Measurements from ENCODE around the gene APEH. TPM values are rescaled to one million over a fixed set of nuclear protein-coding genes. Genes with fewer than 3 reads are reported as not detected.

The APEH gene
- total and polyA plus RNA-seq, 2 experiments from 2014 or later: 170 to 264 TPM

DNA sequence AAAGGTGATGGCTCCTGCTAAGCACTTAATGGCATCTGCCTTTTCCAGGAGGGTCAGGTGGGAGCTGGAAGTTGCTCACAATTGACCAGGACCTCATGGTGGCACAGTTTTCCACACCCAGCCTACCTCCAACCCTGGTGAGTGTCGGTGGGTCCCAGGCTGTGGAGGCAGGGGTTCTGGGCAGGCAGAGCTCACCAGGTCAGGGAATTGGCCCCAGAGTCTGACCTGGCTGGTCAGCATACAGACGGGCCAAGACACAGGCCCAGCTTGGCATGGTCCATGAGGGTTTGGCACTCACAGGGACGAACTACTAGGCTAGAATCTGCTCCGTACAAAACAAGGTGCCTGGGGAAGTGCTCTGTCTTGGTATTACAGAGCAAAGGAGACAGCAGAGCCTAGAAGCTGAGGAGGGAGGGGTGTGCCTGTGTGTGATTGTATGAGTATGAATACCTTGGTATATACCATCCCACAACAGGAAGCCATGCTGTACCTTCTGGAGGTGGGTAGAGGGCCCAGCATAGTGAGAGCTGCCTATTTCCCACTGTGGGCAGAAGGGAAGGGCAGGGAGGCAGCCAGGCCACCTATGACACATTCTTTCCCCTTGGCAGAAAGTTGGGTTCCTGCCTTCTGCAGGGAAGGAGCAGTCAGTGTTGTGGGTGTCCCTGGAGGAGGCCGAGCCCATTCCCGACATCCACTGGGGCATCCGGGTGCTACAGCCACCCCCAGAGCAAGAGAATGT lies 6.5 kb downstream of the APEH start (continued):
- TF ChIP-seq, protein P1, sequence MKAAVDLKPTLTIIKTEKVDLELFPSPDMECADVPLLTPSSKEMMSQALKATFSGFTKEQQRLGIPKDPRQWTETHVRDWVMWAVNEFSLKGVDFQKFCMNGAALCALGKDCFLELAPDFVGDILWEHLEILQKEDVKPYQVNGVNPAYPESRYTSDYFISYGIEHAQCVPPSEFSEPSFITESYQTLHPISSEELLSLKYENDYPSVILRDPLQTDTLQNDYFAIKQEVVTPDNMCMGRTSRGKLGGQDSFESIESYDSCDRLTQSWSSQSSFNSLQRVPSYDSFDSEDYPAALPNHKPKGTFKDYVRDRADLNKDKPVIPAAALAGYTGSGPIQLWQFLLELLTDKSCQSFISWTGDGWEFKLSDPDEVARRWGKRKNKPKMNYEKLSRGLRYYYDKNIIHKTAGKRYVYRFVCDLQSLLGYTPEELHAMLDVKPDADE (IDR thresholded peaks at IDR 0.05): no peak
- TF ChIP-seq, protein P2, sequence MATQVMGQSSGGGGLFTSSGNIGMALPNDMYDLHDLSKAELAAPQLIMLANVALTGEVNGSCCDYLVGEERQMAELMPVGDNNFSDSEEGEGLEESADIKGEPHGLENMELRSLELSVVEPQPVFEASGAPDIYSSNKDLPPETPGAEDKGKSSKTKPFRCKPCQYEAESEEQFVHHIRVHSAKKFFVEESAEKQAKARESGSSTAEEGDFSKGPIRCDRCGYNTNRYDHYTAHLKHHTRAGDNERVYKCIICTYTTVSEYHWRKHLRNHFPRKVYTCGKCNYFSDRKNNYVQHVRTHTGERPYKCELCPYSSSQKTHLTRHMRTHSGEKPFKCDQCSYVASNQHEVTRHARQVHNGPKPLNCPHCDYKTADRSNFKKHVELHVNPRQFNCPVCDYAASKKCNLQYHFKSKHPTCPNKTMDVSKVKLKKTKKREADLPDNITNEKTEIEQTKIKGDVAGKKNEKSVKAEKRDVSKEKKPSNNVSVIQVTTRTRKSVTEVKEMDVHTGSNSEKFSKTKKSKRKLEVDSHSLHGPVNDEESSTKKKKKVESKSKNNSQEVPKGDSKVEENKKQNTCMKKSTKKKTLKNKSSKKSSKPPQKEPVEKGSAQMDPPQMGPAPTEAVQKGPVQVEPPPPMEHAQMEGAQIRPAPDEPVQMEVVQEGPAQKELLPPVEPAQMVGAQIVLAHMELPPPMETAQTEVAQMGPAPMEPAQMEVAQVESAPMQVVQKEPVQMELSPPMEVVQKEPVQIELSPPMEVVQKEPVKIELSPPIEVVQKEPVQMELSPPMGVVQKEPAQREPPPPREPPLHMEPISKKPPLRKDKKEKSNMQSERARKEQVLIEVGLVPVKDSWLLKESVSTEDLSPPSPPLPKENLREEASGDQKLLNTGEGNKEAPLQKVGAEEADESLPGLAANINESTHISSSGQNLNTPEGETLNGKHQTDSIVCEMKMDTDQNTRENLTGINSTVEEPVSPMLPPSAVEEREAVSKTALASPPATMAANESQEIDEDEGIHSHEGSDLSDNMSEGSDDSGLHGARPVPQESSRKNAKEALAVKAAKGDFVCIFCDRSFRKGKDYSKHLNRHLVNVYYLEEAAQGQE (IDR thresholded peaks at IDR 0.05; ENCODE audit: unreplicated experiment): no peak
- no peak for TF ChIP-seq POLR2AphosphoS5 (IDR thresholded peaks at IDR 0.05; ENCODE audit: low read depth)
- no peak for TF ChIP-seq NANOG (IDR thresholded peaks at IDR 0.05; ENCODE audit: borderline replicate concordance)
- no peak for TF ChIP-seq CREB1 (CRISPR knock-in tag; IDR thresholded peaks at IDR 0.05; ENCODE audit: low read depth)

DNA sequence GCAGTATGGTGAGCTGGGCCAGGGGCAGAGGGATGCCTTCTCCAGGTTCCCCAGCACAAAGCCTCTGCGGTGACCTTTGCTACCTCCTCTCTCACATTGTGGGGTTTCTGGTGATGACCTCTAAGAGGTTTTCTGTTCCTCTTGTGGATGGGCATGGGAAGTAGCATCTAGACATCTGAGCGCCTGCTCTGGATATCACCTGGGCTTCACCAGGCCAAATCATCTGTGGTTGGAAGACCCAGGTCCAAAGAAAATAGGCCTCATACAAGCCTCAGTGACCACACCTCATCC lies 7.0 kb downstream of the APEH start:
- Histone ChIP-seq H3K27me3 (ENCODE audit: insufficient read depth) (no peaks in the 10 kb centered on the region), H3K4me1 (ENCODE audit: insufficient read depth) (no peaks in the 10 kb centered on the region), H3F3A (replicated peaks; ENCODE audit: low read depth) (no peaks in the 10 kb centered on the region), H3K4me3 (no peak overlapping the region), H2AFZ (no peak overlapping the region), H3K36me3 (ENCODE audit: insufficient read depth) (peaks cover 9% of the 10 kb centered on the region; the same call in 1 of the 2 replicates), H3K9me2 (ENCODE audit: insufficient read depth) (no peaks in the 10 kb centered on the region), H4K20me1 (replicated peaks; ENCODE audit: insufficient read depth) (peaks cover 2% of the 10 kb centered on the region; the same call in 1 of the 2 replicates), H3K4me2 (no peak overlapping the region), H3K27ac (ENCODE audit: low read depth) (no peak overlapping the region), H3K79me2 (replicated peaks; ENCODE audit: insufficient read depth) (no peaks in the 10 kb centered on the region)
- ATAC-seq: no peak
- DNase-seq (ENCODE audit: low spot score): no peak
- Mint-ChIP-seq H3K36me3 (ENCODE audit: low read depth) (peaks cover 61% of the 10 kb centered on the region), H3K27ac (no peak overlapping the region), H3K4me3 (no peak overlapping the region), H3K4me1 (peaks cover 4% of the 10 kb centered on the region), H3K27me3 (ENCODE audit: insufficient read depth, low read depth, poor library complexity) (peaks cover 2% of the 10 kb centered on the region), H3K9me3 (no peaks in the 10 kb centered on the region)
- TF ChIP-seq, protein P3, sequence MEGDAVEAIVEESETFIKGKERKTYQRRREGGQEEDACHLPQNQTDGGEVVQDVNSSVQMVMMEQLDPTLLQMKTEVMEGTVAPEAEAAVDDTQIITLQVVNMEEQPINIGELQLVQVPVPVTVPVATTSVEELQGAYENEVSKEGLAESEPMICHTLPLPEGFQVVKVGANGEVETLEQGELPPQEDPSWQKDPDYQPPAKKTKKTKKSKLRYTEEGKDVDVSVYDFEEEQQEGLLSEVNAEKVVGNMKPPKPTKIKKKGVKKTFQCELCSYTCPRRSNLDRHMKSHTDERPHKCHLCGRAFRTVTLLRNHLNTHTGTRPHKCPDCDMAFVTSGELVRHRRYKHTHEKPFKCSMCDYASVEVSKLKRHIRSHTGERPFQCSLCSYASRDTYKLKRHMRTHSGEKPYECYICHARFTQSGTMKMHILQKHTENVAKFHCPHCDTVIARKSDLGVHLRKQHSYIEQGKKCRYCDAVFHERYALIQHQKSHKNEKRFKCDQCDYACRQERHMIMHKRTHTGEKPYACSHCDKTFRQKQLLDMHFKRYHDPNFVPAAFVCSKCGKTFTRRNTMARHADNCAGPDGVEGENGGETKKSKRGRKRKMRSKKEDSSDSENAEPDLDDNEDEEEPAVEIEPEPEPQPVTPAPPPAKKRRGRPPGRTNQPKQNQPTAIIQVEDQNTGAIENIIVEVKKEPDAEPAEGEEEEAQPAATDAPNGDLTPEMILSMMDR (conservative IDR thresholded peaks at IDR 0.05; ENCODE audit: low read depth in 2 of 2): no peak
- TF ChIP-seq ZNF331 (CRISPR knock-in tag; IDR thresholded peaks at IDR 0.05; ENCODE audit: low read depth) (no peak), EZH2 (IDR thresholded peaks at IDR 0.05; ENCODE audit: low read depth, unreplicated experiment) (no peak)

All from GM23338 (cell line).